Heart left ventricle (tissue), 13 donors: Measurements from ENCODE around the gene CERKL.

Experiments
- CTCF ChIP-seq, 12 donors: fragments of 200-600 bp; sonication (generic) in 4 of 12; IDR thresholded peaks; one replicate each; pipeline versions ENCODE4 v1.5.0 to v1.8.0; 2018 to 2022; ENCODE audit warnings: antibody characterized with exemption in 12 of 12, mild to moderate bottlenecking in 5 of 12
- POLR2A ChIP-seq, 2 donors: fragments of 450-650 bp; IDR thresholded peaks; one replicate each; pipeline ENCODE4 v1.6.1; 2017; ENCODE audit warnings: antibody characterized with exemption in 2 of 2, mild to moderate bottlenecking in 2 of 2, moderate library complexity in 2 of 2
- donor health status: ischemic (EF 13 %, LVEDD 7.1; RV severe dilation, severe dysfunction).
- donor health status: DM: no; HTN: yes; CAD: no.
- donor health status: DM: no; HTN: no; CAD: no.
- donor health status: ischemic (EF 25% LVEDD 6.9; RV normal size, moderate dysfunction).
- donor health status: ischemic (EF 25% LVEDD 5.7; RV mildly dilated, moderate dysfunction).
- donor health status: ischemic (EF 35%, LVEDD 5.7; RV mildly dilated, moderate dysfunction).
- donor health status: nonischemic (EF 11% LVEDD 7.7; RV severe dilation, severe dysfunction).
- donor health status: DM: yes; HTN: yes; CAD: no.
- donor health status: PGD.
- donor health status: ischemic (EF 29% LVEDD 5.4; RV normal size, mild dysfunction).
- donor health status: nonischemic (EF 23%, LVEDD 6.1; RV moderate dilation, normal function).

- TF ChIP-seq CTCF (IDR thresholded peaks at IDR 0.05) (no peak), POLR2A (IDR thresholded peaks at IDR 0.05) (no peak)
Observed at GRCh38 chr2:181621779-181622490, 35.0 kb downstream of the CERKL start.
